GM23248 (cell line): ENCODE results near the gene VASP.

Source experiments
- EZH2 ChIP-seq: fragments of 200-600 bp; sonication (generic); IDR thresholded peaks from 2 replicates; pipeline ENCODE4 v1.6.1; 2018; ENCODE audit warnings: antibody characterized with exemption, mild to moderate bottlenecking; ENCODE audit not compliant: insufficient read depth, poor library complexity, severe bottlenecking
- EZH2phosphoT487 ChIP-seq: fragments of 200-600 bp; sonication (generic); IDR thresholded peaks from 2 replicates; pipeline ENCODE4 v1.6.1; 2018; ENCODE audit warnings: antibody characterized with exemption, moderate library complexity, mild to moderate bottlenecking, low read depth; ENCODE audit not compliant: insufficient read depth

DNA sequence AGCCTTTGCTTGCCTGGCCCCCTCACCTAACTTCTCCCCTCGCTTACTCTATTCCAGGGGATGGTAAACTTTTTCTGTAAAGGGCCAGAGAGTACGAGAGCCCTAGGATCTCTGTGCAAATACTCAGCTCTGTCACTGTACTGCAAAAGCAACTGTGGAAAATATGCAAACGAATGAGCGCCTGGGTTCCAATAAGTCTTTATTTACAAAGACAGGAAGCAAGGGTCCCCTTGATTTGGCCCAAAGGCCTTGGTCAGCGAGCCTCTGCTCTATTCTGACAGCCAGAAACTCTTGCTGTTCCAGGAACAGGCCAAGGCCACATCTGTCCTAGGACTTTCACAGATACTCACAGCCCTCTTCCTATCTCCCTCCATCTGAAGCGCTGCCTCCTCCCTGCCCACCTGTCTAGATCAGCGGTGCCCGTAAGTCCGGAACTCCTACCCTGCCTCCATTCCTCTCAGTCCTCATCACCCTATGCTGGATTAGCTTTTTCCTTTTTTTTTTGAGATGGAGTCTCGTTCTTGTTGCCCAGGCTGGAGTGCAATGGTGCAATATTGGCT is 40.0 kb downstream of the VASP start:
- no peak for TF ChIP-seq EZH2
- no peak for TF ChIP-seq EZH2phosphoT487
